Aortic smooth muscle cell (primary cell): Measurements from ENCODE around the gene HOXB9. TPM values are rescaled to one million over a fixed set of nuclear protein-coding genes. Genes with fewer than 3 reads are reported as not detected.

ENCODE experiments used
- total RNA-seq: library from RNA; depleted of rRNA; stranded (reverse); fragments of >200 nt; gene quantifications from 2 replicates; pipeline ENCODE4 v1.2.3, GENCODE V29; 2014

The HOXB9 gene
- not detected in 2 replicates for total RNA-seq

GRCh38 chr17:48626245-48627117, at the start of gene HOXB9:
HOXB9 (minus strand) TSS chr17:48626358; CDS start chr17:48626269, 89 bp downstream.

DNA sequence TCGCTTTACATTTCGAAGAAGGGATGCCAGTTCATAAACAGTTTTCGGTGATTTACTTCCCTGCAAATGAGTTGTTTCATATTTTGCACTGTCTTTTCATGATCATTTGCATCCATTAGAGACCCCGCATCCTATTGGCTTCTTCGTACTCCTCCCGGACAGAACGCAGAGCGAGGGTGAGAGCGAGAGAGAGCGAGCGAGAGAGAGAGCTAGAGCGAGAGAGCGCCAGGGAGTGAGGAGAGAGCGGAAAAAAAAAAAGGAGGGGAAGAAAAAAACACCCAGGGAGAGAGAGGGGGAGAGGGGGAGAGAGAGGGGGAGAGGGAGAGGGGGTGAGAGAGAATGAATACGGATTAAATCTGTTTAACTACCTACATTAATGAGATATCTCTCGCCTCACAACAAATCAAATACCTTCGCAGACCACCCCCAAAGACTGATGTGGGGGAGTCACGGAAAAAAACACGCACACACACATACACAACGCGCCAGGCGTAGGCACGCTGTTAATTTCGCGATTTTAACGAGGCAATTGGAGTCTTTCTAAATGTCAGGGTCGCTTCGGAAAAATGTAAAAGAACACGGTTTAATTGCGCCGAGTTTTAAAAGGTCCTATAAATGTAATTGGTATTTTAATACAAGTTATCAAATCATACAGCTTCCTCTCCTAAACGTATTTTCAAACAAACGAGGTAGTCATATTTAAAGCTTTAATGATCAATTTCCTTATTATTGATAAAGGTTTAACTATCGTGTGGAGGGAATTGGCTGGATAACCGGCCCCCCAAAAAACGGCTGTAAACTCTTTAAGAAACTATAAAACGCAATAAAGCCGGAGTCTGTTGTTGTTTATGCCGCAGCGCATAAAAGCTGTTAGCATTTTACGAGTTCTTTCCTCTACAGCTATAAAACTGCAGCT, 10.9 kb downstream of the HOXB9 start, which contains the start of gene HOXB8:
TSS of gene HOXB8 (minus strand) at position 246 of the 916 bp plus-strand sequence. CDS start 588 bp downstream, outside the sequence.

GRCh38 chr17:48610282-48611211, 15.6 kb downstream of the HOXB9 start, which contains the start of gene HOXB7:
HOXB7 (minus strand) TSS chr17:48611017; CDS start chr17:48610918, 99 bp downstream.

GRCh38 chr17:48604770-48605329, 21.3 kb downstream of the HOXB9 start, which contains the start of gene HOXB6:
HOXB6 (minus strand) TSS chr17:48604986; CDS start chr17:48598150, 6,836 bp downstream.

GRCh38 chr17:48593126-48593829, 32.9 kb downstream of the HOXB9 start, which contains the start of gene HOXB5:
HOXB5 (minus strand) TSS chr17:48593779; CDS start chr17:48593682, 97 bp downstream.

DNA sequence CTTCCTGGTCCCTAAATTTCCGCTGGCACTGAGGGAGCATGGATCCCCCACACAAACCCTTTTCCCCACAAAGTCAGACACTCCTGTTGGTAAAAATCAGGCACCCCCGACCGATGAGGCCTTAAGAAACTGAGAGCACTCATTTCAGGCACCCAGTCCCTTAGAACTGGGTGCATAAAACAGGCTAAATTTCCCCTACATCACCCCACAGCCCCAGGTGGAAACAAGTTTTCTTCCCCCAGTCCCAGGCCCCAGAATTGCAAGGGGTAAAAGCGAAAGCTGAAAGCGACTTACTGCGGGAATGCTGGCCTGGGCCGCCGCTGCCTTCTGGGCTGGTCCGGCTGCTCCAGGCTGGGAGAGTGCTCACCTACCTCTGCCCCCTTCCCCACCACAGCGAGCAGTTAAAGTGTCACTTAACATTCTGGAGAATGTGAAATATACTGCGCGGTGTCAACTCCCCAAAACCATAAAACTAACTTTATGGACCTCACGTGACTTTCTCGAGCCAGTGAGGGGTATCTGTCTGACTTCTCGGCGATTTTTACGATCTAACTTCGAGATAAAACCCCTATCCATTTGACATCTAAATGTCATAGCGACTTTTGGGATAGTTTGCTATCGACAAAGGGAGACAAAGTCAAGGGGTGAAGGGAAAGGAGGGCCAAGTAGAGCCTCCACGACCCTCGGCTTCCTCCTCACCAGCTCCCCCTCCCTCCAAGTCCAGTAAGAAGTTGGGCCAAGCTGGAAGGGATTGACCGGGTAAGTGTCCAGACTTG, 36.1 kb downstream of the HOXB9 start, which contains the start of gene HOXB3:
TSS of gene HOXB3 (minus strand) at position 411 of the 776 bp plus-strand sequence. CDS start 37,767 bp downstream, outside the sequence.

DNA sequence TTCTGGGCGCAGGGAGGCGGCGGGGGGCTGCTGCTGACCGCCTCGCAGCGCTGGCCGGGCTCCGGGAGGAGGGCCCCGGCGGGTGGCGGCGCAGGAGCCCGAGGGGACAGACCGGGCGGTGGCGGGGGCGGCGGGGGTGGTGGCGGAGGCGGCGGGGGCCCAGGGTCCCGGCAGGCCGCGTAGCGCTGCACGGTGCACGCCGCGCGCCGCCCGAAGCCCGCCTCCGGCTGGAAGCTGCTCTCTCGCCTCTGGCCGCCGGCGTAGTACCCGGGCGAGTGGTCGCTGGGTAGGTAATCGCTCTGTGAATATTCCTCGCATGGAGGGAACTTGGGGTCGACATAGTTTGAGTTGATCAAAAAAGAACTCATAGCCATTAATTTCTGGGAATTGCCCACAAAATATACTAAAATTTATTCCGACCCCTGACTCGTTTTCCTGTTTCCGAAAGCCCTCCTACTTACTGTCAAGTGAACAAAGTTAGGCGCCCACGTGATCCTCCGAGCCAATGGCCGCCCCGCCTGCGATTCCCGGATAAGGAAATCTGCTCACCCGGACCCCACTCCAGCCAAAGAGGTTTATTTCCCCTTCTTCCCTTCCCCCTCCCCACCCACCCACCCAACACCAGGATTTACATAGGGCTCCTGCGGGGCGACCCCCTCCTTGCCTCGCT, 48.1 kb downstream of the HOXB9 start, which contains the start of gene HOXB4:
TSS of gene HOXB4 (minus strand) at position 405 of the 670 bp plus-strand sequence. CDS start at position 374, 31 bp downstream.

Other genes starting within 250 kb of the HOXB9 start
- 0.13 TPM in 1 of 2 replicates, not detected in the other for gene SKAP1, start 196.1 kb downstream of the HOXB9 start, total RNA-seq
- not detected in 2 replicates for gene HOXB1, start 95.3 kb downstream of the HOXB9 start, total RNA-seq
- gene HOXB2, start 81.2 kb downstream of the HOXB9 start, total RNA-seq, result 1.5 and 1.8 TPM in 2 replicates
- gene HOXB4, start 48.0 kb downstream of the HOXB9 start, total RNA-seq, result 0.06 and 0.26 TPM in 2 replicates
- gene HOXB3, start 36.1 kb downstream of the HOXB9 start, total RNA-seq, result 0.26 and 0.31 TPM in 2 replicates
- gene HOXB5, start 32.6 kb downstream of the HOXB9 start, total RNA-seq, result not detected in 2 replicates
- gene HOXB6, start 21.4 kb downstream of the HOXB9 start, total RNA-seq, result 0.13 TPM in 1 of 2 replicates, not detected in the other
- not detected in 2 replicates for gene HOXB7, start 15.3 kb downstream of the HOXB9 start, total RNA-seq
- gene HOXB8, start 11.1 kb downstream of the HOXB9 start, total RNA-seq, result not detected in 2 replicates
- gene PRAC1, start 96.2 kb upstream of the HOXB9 start, total RNA-seq, result not detected in 2 replicates
- not detected in 2 replicates for gene PRAC2, start 96.8 kb upstream of the HOXB9 start, total RNA-seq
- not detected in 2 replicates for gene HOXB13, start 102.4 kb upstream of the HOXB9 start, total RNA-seq
- gene TTLL6, start 190.9 kb upstream of the HOXB9 start, total RNA-seq, result 0.06 TPM in 1 of 2 replicates, not detected in the other
- 36.5 and 59.5 TPM in 2 replicates for gene CALCOCO2, start 204.7 kb upstream of the HOXB9 start, total RNA-seq